Activated CD8-positive, alpha-beta T cell treated with anti-CD3 and anti-CD28 coated beads for 36 hours (primary cell): Measurements from ENCODE around the gene SYT7. TPM values are rescaled to one million over a fixed set of nuclear protein-coding genes. Genes with fewer than 3 reads are reported as not detected.

Experiments used
- ATAC-seq: fragments of 200-7000 bp; cut with Tn5 transposase; one replicate; pipeline ENCODE4 v1.10.0; 2021; ENCODE audit warnings: mild to moderate bottlenecking, moderate library complexity
- CTCF ChIA-PET: fragments of 350-600 bp; sonication (Branson Sonifier 250); formaldehyde crosslinking; loops from one replicate; lab custom pipeline; 2021; ENCODE audit warnings: antibody characterized with exemption; lab: Charles Lee
- POLR2A ChIA-PET: fragments of 350-600 bp; sonication (Branson Sonifier 250); formaldehyde crosslinking; loops from one replicate; lab custom pipeline; 2021; ENCODE audit warnings: antibody characterized with exemption; lab: Charles Lee
- DNase-seq: peaks from one replicate; pipeline ENCODE4 v3.0.0-alpha.2; 2020
- H3K27ac Mint-ChIP-seq: one replicate; pipeline ENCODE4 v1.8.0; 2021; ENCODE audit warnings: mild to moderate bottlenecking, mixed read lengths
- H3K27me3 Mint-ChIP-seq: one replicate; pipeline ENCODE4 v1.8.0; 2021; ENCODE audit warnings: mixed read lengths
- H3K36me3 Mint-ChIP-seq: one replicate; pipeline ENCODE4 v1.8.0; 2021; ENCODE audit warnings: low read depth, mixed read lengths
- H3K4me1 Mint-ChIP-seq: one replicate; pipeline ENCODE4 v1.8.0; 2021; ENCODE audit warnings: low read depth, mixed read lengths
- H3K4me3 Mint-ChIP-seq: one replicate; pipeline ENCODE4 v1.8.0; 2021; ENCODE audit warnings: mild to moderate bottlenecking, moderate library complexity, mixed read lengths
- H3K9me3 Mint-ChIP-seq: one replicate; pipeline ENCODE4 v1.8.0; 2021; ENCODE audit warnings: mixed read lengths
- intact Hi-C: fragments of 100-400 bp; cut with micrococcal nuclease; formaldehyde crosslinking; loops from one replicate; pipeline ENCODE4 v1.10.0; 2022
- total RNA-seq, 2 experiments: library from RNA; stranded (reverse); gene quantifications; one replicate each; pipeline ENCODE4 v1.2.3, GENCODE V29; 2021
- TF ChIP-seq, protein P1 (sequence below): fragments of 200-600 bp; IDR thresholded peaks from one replicate; pipeline ENCODE4 v1.8.0; 2022; ENCODE audit warnings: antibody characterized with exemption, mild to moderate bottlenecking

Gene SYT7
- total RNA-seq, 2 experiments from 2014 or later, result not detected

DNA sequence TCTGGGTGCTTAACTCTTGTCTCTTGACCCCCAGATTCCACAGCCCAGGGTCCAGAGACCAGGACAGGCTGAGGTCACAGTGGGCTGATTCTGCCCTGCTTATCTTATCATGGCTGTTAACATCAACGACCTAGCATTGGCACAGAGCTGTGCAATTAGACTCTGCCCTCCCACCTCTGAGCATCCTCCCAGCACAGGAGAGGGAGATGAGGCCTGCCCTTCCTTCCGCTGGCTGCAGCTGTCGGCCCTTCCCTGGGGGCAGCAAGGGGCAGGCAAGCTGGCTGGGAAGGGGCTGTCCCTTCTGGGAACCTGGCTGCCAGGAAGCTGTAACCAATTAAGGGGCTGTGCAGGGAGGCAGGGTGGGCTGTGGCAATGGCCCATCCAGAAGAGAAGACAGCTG, 49.8 kb downstream of the SYT7 start:
- H3K4me1 Mint-ChIP-seq, result no peaks in the 10 kb centered on the region
- peaks cover 14% of the 10 kb centered on the region for H3K27me3 Mint-ChIP-seq
- ChIA-PET POLR2A (no interaction called here), CTCF (interaction anchor here (0.9 to 8.5 kb wide), 10 partner anchors 11 to 203 kb away, joined by 3 to 87 read pairs (median 8); no protein-coding TSS in a partner anchor)
- no peaks in the 10 kb centered on the region for H3K9me3 Mint-ChIP-seq
- intact Hi-C loops, result loop anchor here (10.0 kb wide), 1 partner anchor 104 kb away; no protein-coding TSS in a partner anchor
- TF ChIP-seq, protein P1, sequence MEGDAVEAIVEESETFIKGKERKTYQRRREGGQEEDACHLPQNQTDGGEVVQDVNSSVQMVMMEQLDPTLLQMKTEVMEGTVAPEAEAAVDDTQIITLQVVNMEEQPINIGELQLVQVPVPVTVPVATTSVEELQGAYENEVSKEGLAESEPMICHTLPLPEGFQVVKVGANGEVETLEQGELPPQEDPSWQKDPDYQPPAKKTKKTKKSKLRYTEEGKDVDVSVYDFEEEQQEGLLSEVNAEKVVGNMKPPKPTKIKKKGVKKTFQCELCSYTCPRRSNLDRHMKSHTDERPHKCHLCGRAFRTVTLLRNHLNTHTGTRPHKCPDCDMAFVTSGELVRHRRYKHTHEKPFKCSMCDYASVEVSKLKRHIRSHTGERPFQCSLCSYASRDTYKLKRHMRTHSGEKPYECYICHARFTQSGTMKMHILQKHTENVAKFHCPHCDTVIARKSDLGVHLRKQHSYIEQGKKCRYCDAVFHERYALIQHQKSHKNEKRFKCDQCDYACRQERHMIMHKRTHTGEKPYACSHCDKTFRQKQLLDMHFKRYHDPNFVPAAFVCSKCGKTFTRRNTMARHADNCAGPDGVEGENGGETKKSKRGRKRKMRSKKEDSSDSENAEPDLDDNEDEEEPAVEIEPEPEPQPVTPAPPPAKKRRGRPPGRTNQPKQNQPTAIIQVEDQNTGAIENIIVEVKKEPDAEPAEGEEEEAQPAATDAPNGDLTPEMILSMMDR, result no peak
- H3K36me3 Mint-ChIP-seq, result no peaks in the 10 kb centered on the region
- no peak overlapping the region for H3K4me3 Mint-ChIP-seq
- ATAC-seq, result no peak
- no peak overlapping the region for H3K27ac Mint-ChIP-seq
- DNase-seq, result no peak

DNA sequence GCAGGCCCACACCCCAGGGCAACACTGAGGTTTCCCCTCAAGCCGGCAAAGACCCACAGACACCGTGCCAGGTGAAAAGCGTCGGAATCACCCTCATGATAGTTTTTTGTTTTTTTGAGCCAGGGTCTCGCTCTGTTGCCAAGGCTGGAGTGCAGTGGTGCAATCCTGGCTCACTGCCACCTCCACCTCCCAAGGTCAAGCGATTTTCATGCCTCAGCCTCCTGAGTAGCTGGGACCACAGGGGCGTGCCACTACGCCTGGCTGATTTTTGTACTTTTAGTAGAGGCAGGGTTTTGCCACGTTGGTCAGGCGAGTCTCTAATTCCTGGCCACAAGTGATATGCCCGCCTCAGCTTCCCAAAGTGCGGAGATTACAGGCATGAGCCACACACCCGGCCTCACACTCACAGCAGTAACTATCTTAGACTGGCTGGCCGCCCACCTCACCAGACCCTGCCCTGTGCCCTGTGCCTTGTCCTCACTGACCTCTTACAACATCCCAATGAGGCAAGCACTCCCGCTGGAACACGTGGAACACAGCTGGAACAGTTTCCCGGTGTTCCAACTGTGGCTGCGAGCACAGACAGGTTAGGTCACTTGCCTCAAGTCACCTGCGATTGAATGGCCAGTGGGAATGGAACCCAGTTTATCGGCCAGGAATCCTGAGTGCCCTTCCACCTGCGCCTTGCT, 51.2 kb downstream of the SYT7 start:
- no peak for DNase-seq
- intact Hi-C loops, result loop anchor here (10.0 kb wide), 1 partner anchor 105 kb away; no protein-coding TSS in a partner anchor
- Mint-ChIP-seq H3K4me1 (no peaks in the 10 kb centered on the region), H3K4me3 (no peak overlapping the region), H3K36me3 (no peaks in the 10 kb centered on the region), H3K9me3 (no peaks in the 10 kb centered on the region), H3K27ac (no peak overlapping the region), H3K27me3 (peaks cover 16% of the 10 kb centered on the region)
- ChIA-PET POLR2A (no interaction called here), CTCF (interaction anchor here (8.5 kb wide), 1 partner anchor 10 kb away, joined by 87 read pairs; no protein-coding TSS in a partner anchor)
- no peak for ATAC-seq
- TF ChIP-seq, protein P1, result no peak

DNA sequence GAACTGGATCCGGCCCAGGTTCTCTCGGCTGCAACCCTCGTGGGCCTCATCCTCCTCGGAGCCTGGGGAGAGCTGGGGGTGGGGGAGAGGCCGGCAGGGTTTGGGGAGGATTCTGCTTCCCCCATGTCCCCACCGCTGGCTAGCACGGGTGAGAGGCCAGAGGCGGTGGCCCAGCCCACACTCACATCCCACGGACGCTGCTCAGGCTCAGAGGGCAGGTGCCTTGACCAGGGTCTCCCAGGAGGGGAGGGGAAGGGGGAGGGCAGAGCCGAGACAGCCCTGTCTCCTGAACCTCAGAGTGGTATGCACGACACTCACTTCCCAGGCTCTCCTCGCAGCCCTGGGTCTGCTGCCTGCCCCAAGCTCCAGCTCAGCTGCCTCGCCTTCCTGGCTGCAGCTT, 52.8 kb downstream of the SYT7 start:
- TF ChIP-seq, protein P1, result no peak
- Mint-ChIP-seq H3K27me3 (peaks cover 9% of the 10 kb centered on the region), H3K4me1 (no peaks in the 10 kb centered on the region), H3K9me3 (no peaks in the 10 kb centered on the region), H3K36me3 (no peaks in the 10 kb centered on the region), H3K4me3 (no peak overlapping the region), H3K27ac (no peak overlapping the region)
- intact Hi-C loops, result no loop called here
- CTCF ChIA-PET, result interaction anchor here (1.4 to 8.5 kb wide), 2 partner anchors 9 to 17 kb away, joined by 3 to 87 read pairs; no protein-coding TSS in a partner anchor
- ATAC-seq (no peak), DNase-seq (no peak)
- POLR2A ChIA-PET, result no interaction called here

DNA sequence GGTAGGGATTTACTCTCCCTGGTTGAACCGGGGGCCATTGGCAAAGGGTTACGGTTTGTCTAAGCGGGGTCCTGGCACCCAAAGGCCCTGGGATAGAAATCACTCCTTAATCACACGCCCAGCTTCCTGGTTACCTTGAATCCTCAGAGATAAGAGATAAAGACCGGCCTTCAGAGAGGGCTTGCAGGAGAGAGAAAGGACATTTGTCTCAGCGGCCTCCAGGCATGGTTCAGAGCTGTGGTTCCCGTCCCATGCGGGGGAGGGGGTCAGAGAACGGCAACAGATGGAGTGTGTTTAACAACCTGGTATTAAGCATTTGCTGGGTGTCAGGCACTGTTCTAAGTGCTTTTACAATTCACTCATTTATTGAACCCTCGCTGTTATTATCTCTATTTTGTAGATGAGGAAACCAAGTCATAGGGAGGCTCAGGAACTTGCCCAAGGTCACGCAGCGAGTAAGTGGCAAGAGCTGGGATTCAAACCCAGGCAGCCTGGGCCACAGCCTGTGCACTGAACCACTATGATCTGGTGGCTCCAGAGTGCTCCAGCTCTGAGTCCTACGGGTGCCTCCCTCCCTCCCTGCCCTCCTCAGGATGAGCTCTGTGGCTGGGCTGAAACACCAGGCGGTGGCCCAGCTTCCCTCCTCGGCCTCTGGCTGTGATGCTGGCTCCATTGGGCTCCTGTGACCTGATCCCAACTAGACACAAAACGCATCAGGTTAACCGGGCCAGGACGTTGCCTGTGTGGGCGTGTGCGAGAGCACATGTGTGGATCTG, 53.7 kb downstream of the SYT7 start:
- H3K27me3 Mint-ChIP-seq, result peaks cover 9% of the 10 kb centered on the region
- CTCF ChIA-PET, result interaction anchor here (0.9 to 8.5 kb wide), 4 partner anchors 8 to 111 kb away, joined by 3 to 87 read pairs (median 6); no protein-coding TSS in a partner anchor

More for the DNA sequence above, 53.7 kb downstream of the SYT7 start:
- Mint-ChIP-seq H3K36me3 (no peaks in the 10 kb centered on the region), H3K4me3 (no peak overlapping the region), H3K27ac (no peak overlapping the region), H3K4me1 (no peaks in the 10 kb centered on the region), H3K9me3 (no peaks in the 10 kb centered on the region)
- POLR2A ChIA-PET, result no interaction called here
- intact Hi-C loops, result no loop called here
- ATAC-seq (no peak), DNase-seq (no peak)
- TF ChIP-seq, protein P1, result no peak
